Measurements from ENCODE around the gene ZNF335.
"Not testable (repeated sequence)": the region's sequence is repeated elsewhere in the genome, so short reads cannot be mapped to it uniquely, and the experiment has no call there.

ZNF335 gene

DNA sequence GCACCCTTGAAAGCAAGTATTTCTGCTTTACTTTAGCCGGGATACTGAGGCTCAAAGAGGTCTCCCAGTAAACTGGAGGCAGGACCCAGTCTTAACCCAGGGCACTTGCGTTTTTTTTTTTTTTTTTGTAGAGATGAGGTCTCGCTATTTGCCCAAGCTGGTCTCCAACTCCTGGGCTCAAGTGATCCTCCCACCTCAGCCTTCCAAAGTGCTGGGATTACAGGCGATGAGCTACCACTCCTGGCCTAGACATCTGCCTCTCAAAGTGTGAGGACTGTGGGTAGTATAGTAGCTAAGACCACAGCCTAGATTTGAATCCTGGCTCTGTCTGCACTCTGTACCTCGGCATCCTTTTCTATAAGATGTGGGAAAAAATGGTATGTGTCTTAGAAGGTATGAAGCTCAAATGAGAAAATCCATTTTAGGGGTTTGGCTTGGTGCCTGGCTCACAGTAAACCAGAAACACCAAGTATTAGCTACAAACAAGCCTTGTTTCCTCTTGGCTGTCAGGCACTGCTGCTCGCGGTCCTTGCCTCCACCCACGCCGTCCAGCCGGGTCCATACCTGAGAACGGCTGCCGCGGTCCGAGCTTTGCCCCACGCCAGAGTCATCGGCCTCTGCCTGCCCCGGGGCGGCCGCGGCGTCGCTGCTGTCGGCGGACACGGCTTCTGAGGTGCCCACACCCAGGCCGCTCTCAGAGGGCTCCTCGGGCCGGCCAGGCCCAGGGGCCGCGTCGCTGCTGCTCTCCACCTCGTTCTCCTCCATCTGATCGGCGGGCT is 1.2 kb downstream of the ZNF335 start:
- DNase-seq = peak; percentile 24

DNA sequence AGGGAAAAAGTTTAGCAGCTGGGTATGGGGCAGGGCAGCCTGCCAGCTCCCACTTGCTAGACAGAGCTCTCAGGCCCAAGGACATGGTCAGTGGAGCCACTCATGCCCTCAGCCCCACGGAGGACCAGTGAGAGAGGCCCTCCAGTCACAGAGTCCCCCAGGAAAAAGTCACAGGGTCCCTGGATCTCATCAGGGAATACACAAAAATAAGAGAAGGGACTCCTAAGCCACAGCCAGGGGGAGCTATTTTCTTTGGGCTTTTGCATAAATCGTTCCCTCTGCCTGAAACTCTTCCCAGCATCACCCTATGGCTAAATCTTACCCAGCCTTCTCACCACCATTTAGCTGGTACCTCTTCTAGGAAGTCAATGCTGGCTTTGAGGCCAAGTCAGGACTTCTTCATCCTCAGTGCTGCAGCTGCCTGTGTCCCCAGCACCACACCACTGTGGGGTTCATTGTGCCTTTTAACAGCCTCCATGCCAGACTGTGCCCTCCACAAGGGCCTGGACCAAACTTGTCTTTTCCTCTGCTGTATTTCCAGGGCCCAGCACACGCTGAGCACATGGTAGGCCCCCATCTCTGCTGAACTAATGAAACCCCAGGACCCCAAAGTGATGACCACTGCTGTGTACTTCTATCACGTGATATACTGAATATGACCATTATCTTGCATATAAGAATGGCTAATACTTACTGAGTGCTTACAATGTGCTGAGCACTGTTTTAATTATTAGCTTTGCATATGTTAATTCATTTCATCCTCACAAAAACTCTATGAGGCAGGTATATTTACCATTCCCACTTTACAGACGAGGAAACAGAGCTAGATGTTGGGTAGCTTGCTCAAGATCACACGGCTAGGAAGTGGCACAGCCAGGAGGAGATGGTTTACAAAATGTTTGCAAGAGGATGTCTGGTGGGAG is 2.0 kb downstream of the ZNF335 start:
- DNase-seq = no peak

DNA sequence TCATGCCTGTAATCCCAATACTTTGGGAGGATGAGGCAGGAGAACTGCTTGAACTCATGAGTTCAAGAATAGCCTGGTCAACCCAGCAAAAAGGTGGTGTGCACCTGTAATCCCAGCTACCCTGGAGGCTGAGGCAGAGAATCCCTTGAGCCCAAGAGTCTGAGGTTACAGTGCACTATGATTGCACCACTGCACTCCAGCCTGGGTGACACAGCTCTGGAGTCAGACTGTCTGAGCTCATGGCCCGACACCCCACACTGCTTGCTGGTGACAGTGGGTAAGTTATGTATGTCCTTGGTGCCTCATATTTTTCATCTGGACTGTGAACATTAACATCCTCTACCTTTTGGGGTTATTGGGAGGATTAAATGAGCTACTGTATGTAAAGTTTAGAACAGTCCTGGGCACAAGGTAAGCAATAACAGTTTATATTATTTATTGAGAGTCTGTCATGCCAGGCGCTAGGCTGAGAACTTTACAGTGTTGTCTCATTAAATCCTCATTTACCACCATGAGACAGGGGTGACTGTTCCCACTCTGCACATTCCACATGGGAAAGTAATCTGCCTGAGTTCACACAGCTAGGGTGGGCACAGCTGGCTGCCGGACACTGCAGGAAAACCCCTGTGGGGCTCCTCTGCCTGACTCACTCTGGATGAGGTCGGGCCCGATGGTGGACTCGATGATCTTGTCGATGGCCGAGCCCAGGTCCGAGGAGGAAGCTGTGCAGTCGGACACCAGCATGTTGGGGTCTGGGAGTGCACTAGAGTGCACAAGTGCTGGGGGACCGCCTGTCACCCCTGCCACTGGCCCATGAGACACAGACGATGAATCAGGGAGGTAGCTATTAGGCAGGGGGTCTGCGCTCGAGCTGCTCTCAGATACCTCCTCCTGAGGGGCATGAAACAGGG is 2.9 kb downstream of the ZNF335 start:
- DNase-seq = no peak

DNA sequence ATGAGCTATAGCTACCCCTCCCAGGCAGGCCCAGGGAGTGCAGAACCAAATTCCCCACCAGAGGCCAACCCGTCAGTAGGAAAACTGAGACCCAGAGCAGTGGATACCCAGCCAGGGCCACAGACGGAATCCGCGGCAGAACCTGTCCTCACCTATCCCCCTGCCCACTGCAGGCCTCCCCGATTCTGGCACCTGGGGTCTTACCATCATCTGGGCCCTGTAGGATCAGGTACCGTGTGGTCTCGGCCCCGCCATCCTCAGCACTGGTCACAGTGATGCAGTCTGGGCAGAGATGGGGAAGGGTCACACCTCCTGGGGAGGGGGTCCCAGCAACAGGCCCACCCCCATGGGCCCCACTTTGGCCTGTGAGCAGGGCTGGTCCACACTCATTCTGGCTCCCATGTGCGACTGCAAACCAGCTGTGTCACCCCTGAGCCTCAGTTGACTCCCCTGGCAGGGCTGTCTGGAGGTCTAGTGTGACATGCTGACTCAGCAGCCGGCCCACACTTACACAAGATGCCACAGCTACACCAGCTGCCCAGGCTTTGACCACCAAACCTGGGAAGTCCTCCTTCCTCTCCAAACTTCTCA is 3.8 kb downstream of the ZNF335 start:
- no peak for DNase-seq

DNA sequence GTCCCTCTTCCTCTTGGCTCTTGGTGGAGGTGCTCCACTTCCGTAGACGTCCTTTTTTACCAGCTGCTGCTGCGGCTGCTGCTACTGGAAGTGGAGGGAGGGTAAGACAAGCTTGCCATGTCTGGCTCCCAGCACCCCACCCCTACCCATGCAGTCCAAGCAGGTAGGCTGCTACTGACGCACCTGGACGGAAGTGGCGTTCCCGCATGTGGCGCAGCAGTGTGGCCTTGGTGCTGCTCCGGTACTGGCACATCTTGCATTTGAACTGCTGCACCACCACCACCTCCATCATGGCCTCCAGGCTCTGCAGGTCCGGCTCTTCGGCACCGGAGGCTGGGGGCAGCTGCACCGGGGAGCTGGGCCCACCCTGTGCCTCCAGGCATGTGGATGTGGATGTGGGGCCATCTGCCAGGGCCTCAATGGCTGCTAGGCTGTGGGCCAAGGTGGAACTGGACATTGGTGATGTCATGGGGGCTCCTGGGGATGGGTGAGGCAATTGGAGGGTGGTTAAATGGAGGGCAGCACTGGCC is 4.4 kb downstream of the ZNF335 start:
- DNase-seq = no peak

DNA sequence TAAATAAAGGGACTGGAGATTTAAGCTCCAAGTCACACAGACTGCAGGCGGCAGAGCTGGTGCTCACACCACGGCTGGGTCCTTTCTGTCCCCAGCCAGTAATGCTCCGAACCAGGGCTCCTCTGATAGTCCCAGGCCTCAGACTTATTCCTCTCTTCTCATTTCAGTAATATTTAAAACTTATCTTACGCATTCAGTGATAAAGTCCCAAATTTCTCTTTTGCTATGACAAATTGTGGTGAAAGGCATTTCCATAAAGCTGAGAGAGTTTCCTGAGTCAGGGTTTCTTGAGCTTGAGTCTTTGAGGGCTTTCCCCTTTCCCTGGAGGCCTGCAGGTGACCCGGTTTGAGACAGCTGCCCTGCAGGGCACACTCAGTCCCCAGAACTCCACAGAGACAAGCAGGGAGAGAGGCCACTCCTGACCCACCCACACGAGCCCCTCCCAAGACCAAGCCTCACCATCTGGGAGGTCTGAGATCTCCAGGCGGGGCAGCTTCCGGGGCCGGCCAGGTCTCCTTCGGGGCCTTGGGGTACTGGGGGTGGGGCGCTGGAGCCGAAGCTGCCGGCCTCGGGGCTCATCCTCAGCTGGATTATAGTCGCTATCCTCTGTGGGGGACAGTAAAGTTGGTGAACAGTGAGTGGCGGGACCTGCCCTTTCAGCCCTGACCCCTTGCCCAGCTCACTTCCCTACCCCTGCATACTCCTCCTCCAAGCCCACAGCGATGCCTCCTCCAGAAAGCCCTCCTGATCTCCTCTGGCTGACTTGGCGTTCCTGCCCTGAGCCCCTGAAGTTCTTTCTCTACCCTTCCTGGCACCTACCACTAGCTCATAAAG is 6.6 kb downstream of the ZNF335 start:
- no peak for DNase-seq

DNA sequence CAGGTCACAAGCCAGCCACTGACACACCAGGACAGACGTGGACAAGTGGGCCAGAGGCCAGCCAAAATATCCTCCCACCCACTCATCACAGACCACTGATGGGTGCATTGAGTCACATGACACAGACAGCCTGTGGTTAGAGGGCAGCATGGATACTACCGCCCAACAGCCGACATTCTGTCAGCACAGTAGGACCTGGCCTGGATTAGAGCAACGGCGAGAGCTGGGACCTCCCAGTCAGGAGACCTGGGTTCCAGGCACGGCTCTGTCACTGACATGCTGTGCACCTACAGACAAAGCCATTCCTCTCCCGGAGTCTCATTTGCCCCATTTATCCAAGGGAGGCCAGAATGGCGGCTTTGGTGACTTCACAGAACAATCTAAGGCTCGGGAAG is 8.0 kb downstream of the ZNF335 start:
- no peak for DNase-seq

DNA sequence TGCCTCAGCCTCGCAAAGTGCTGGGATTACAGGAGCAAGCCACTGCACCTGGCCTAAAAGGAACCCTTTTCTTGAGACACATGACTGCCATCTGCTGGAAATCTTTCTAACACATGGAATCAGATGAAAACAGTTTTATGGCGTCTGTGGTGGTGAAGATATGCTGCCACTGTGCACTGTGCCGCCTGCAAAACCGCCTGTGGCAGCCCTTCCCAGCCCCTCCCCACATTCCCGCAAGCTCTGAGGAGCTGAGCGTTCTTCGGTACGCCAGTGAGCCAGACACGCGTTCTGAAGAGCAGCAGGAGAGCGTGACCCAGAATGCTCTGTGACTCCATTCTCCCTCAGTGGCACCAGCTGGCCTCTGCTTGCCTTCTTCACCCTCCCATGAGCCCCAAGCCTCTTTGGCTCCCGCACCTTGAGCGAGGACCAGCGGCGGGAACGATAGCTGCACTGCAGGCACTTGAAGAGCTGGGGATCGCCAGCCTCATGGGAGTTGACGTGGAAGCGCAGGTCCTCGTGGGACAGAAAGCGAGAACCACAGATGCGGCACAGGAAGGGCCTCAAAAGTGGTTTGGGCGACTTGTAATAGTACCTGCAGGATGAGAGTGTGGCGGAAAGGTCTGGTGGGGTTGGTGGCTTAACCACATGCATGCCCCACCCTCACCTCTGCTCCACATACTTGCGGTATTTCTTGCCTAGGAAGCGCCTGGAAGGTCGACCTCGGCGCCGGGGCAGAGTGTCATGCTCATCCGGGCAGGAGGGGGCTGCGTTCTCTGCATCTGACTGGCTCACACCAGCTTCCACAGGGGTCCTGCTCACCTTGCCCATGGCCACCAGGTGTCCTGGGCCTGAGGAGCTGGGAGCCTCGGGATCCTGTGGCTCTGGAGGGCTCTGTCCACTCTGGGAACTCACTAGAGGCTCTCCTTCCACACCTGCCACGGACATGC is 8.7 kb downstream of the ZNF335 start:
- DNase-seq = no peak

DNA sequence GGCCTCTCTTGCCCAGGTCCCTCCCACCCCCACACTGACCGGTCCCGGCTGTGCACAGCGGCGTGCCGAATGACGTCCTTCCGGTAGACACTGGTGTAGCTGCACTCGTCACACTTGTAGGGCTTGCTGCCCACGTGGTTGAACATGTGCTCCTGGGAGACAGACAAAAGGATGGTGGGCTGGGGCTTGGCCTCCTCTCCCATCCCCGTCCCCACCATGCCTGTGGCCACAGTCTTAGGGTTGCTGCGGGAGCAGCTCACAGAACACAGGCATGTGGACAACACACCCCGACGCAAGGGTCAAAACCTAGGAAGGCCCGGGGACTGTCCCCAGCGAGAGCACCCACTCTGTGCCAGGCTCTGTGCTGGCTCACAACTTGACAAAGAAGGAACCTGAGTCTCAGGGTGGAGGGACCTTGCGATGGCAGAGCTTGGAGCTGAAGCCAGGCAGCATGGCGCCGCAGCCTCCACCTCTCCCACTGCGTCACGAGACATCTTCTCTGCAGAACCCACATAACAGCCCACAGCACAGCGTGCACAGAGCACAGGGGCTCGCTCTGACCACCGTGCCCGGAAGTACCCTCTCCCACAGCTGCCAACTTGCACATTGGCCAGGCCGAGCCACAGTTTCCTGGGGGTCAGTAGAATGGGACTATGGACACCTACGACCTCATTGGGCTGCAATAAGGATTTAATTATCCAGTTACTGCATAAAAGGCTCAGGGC is 9.8 kb downstream of the ZNF335 start:
- no peak for DNase-seq

DNA sequence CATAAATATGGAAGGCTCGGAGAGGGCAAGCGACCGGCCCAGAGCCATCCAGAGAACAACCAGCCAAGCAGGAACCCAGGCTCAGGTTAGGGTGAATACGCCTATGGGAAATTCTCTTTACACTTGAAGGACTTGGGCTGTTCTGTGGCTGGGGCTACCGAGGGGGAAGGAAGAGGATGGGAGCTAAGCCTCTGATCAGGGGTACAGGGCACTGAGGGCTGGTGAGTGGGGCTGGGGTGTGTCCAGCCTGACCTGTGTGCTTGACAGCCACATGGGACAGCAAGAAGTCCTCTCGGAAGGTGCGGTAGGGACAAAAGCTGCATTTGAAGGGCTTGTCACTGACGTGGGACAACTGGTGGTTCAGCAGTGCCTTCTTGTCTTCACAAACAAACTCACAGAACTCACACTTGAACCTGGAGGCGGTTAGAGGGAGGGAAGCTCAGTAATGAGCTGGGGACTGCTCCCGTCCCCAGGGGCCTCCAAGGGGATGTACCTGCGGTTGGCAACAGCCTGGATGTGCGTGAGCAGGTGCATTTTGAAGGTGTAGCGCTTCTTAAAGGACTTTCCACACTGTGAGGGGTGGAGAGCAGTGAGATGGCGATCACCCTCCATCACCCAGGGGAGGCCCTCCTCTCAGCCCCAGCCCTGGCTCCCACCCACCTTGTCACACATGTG is 11.9 kb downstream of the ZNF335 start:
- DNase-seq = no peak

DNA sequence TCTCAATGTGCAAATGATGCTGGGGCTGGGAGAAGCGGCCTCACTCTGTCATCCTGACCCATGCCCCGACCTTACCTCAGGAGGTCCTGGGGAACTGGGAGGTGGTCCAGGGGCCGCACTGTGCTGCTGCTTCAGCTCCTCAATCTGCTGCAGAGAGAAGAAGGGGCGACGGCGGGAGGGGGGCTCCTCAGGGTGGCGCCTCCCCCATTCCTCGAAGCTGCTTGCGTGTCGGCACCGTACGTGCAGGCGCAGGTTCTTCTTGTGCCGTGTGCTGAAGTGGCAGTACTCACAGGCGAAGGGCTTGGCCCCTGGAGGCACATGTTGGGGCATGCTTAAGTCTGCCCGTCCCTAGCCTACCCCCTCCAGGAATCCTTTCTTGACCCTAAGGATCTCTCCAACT is 12.9 kb downstream of the ZNF335 start:
- no peak for DNase-seq

DNA sequence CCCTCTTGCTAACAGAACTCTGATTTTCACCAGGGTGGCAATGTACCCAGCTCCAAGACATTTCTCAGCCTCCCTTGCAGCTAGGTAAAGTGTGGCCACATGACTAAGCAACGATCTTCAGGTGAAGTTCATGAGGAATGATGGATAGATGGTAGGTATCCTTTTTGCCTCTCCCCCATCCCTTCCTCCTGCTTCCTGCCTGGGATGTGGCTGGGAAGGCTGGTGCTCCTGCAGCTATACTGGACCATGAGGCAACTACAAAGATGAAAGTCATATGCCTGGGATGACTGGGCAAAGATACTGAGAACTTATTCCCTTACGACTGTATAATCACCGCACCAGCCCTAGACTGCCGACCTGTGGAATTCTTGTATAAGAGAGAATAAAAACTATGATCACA is 13.4 kb downstream of the ZNF335 start:
- DNase-seq = no peak

DNA sequence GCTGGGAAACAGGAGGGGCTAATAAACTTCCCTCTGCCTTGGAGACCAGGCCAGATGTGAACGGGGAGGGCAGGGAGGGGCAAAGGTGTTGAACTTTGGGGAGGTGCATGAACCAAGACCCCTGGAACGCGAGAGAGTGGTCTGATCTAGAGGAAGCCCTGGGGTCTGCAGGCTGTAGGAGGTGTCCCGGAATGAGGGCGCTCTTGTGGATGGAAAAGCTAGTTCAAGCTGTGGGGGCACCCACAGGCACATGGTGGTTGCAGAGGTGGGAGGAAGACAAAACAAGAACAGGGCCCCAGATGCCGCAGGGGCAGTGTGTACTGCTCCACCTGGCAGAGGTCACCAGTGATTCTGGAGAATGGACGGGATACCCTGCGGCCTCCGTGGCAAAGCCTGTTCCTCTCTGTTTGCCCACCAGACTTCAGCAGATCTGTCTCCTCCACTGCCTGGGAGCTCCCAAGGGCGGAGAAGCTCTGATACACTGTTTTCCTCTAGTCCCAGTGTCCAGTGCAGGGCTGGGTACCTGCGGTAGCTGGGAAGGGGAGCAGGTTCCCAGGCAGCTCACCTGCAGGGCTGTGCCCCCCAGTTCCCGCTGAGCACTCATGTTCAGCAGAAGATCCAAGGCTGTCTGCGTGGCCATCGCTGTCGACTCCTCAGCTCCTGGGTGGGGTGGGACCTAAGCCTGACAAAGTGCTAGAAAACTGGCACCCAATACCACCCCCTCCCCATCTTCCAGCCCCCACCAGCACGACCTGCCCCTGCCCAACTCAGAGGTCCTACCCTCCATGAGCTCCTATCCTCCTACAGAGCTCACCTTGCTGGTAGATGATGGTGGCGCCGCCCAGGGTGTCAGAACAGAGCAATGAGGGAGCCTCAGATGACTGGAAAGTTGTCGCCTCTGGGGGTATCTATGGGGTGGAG is 14.7 kb downstream of the ZNF335 start:
- DNase-seq = no peak

DNA sequence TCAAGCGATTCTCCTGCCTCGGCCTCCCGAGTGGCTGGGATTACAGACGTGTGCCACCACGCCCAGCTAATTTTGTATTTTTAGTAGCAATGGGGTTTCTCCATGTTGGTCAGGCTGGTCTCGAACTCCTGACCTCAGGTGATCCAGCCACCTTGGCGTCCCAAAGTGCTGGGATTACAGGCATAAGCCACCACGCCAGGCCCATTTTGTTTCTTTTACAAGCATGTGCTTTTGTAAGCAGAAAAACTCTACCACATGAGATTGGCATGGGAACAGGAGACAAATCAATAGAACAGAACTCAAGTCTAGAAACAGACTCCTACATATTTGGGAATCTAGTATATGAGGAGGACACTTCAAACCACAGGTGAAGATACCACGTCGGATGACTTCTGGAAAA is 15.7 kb downstream of the ZNF335 start:
- not testable (repeated sequence) for DNase-seq

DNA sequence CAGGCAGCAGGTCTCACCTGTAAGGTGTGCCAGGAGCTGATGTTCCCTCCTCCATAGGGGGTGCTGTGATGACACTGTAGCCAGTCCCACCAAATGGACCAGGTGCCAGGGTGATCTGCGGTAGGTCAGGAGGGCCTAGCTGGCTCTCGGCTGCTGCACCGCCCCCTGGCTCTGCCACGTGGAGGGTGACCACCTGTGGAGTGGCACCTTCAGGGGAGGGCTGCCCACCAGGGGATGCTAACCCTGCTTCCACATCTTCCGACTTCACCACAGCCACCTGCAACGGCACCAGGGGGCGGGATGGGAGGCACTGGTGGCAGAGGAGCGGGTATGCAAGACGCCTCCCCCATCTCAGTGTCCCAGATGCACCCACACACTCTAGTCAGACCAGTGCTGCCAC is 18.3 kb downstream of the ZNF335 start:
- DNase-seq = no peak

DNA sequence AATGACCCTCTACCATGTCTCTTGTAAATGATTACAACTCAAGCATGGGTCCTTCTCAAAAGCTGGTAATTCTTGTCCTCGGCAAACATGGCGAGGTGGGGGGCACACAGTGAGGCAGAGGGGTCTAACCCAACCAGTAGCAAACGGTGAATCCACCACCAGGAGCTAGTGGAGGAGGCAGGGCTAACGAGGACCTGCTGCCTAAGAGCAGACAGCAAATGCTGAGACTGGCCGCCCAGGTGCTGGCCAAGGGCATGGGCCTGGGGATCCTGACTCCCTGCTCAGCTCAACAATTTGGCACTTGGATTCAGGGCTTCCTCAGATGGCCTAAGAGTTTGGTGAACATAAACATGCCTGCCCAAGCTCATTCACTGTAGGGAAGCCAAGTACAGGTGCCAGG is 19.1 kb downstream of the ZNF335 start:
- DNase-seq = no peak

DNA sequence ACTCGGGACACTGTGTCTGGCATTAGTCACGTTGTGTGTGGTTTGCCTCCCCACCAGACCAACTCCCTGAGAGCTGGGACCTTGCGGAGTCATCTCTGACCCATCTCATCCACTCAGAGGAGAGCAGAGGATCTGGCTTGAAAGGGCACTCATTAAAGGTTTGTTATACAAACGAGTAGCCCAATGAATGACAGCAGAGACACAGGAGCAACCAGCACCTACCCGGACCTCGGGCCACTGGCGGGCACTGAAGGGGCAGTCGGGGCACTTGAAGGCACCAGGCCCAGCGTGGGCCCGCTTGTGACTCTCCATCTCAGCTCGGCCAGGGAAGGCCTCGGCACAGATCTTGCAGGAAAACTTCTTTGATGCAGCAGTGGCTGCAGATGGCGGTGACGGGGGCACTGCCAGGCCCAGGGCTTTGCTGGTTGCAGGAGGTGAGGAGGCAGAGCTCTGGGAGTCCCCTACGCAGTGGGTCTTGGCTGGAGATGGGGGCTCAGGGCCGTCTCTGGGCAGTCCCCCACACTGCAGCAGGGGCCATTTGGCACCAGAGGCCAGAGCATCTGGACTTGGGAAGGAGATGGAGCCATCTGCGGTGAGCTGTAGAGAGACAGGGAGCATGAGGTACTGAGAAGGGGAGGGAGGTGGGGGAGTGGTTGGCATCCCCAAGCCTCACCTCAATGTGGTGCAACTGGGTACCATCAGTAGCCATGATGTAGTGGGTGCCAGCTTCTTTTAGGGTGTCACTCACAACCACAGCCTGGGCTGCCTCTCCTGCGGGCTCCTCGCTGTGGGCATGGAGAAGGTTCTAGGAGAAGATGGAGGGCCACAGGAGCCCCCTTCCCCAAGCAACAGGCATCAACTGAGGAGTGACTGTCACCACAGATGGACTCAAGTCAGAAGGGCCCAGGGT is 19.8 kb downstream of the ZNF335 start:
- no peak for DNase-seq
